Parathyroid adenoma (tissue), 2 donors: Measurements from ENCODE around the gene SDR42E2.

ENCODE experiments used
- H2AFZ ChIP-seq: fragments of 300-600 bp; sonication (generic); one replicate; pipeline ENCODE4 v1.7.0; 2017; ENCODE audit warnings: antibody characterized with exemption, mild to moderate bottlenecking
- H3K27ac ChIP-seq: fragments of 300-600 bp; sonication (generic); one replicate; pipeline ENCODE4 v1.7.0; 2017
- H3K27me3 ChIP-seq: fragments of 300-600 bp; sonication (generic); one replicate; pipeline ENCODE4 v1.7.0; 2017; ENCODE audit warnings: low read length; ENCODE audit not compliant: control insufficient read depth, insufficient read depth
- H3K36me3 ChIP-seq: fragments of 300-600 bp; sonication (generic); one replicate; pipeline ENCODE4 v1.7.0; 2017; ENCODE audit warnings: low read length; ENCODE audit not compliant: control insufficient read depth, insufficient read depth
- H3K4me1 ChIP-seq: fragments of 300-600 bp; sonication (generic); one replicate; pipeline ENCODE4 v1.7.0; 2017; ENCODE audit warnings: control low read depth
- H3K4me2 ChIP-seq: fragments of 300-600 bp; sonication (generic); one replicate; pipeline ENCODE4 v1.7.0; 2017; ENCODE audit warnings: low read length
- H3K4me3 ChIP-seq: fragments of 300-600 bp; sonication (generic); one replicate; pipeline ENCODE4 v1.7.0; 2017; ENCODE audit warnings: low read depth, low read length
- H3K79me2 ChIP-seq: fragments of 300-600 bp; sonication (generic); one replicate; pipeline ENCODE4 v1.7.0; 2017; ENCODE audit warnings: control low read depth
- H3K9ac ChIP-seq: fragments of 300-600 bp; sonication (generic); one replicate; pipeline ENCODE4 v1.7.0; 2017; ENCODE audit warnings: mild to moderate bottlenecking
- H3K9me3 ChIP-seq: fragments of 300-600 bp; sonication (generic); one replicate; pipeline ENCODE4 v1.7.0; 2017; ENCODE audit warnings: low read length; ENCODE audit not compliant: control insufficient read depth
- TF ChIP-seq, protein P1 (sequence below): fragments of 300-600 bp; sonication (generic); IDR thresholded peaks from one replicate; pipeline ENCODE4 v1.7.0; 2017; ENCODE audit warnings: antibody characterized with exemption, mild to moderate bottlenecking
- donor health status: primary hyperparathyroidism.

SDR42E2 gene

DNA sequence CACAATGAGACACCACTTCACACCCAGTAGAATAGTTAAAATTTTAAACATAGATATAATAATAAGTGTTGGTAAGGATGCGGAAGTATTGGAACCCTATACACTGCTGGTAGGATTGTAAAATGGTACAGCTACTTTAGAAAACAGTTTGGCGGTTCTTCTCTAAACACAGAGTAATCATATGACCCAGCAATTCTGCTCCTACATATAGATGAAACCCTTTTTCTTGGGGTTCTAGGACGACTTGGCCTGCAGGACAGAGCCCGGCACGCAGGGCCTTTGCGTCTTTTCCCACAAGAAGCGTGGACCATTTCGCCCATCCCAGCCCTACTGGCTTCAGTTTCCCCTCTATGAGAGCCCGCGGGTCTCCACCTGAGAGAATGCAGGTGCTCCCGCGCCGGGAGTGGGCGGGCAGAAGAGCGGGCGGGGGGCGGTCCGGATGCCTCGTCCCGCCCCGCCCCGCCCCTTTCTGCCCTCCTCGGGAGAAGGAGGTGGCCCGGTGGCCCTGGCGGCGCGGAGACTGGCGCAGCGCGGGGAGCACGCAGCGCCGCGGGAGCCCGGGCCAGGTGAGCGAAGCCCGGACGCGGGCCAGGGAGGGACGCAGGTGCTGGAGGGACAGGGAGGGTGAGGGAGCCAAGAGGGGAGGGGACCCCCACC is at the start of gene SDR42E2:
TSS of gene SDR42E2 (plus strand) at position 508 of the 657 bp plus-strand sequence. CDS start 3,077 bp downstream, outside the sequence.
- Histone ChIP-seq H3K79me2 (no peaks in the 10 kb centered on the region), H3K4me1 (no peaks in the 10 kb centered on the region), H2AFZ (peak within 1 kb of the TSS; percentile 54), H3K9ac (no peak within 1 kb of the TSS), H3K27me3 (no peaks in the 10 kb centered on the region), H3K27ac (no peak within 1 kb of the TSS), H3K36me3 (no peaks in the 10 kb centered on the region), H3K9me3 (no peaks in the 10 kb centered on the region), H3K4me3 (peak within 1 kb of the TSS; percentile 34), H3K4me2 (peak within 1 kb of the TSS; percentile 52)
- TF ChIP-seq, protein P1, sequence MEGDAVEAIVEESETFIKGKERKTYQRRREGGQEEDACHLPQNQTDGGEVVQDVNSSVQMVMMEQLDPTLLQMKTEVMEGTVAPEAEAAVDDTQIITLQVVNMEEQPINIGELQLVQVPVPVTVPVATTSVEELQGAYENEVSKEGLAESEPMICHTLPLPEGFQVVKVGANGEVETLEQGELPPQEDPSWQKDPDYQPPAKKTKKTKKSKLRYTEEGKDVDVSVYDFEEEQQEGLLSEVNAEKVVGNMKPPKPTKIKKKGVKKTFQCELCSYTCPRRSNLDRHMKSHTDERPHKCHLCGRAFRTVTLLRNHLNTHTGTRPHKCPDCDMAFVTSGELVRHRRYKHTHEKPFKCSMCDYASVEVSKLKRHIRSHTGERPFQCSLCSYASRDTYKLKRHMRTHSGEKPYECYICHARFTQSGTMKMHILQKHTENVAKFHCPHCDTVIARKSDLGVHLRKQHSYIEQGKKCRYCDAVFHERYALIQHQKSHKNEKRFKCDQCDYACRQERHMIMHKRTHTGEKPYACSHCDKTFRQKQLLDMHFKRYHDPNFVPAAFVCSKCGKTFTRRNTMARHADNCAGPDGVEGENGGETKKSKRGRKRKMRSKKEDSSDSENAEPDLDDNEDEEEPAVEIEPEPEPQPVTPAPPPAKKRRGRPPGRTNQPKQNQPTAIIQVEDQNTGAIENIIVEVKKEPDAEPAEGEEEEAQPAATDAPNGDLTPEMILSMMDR: no peak

DNA sequence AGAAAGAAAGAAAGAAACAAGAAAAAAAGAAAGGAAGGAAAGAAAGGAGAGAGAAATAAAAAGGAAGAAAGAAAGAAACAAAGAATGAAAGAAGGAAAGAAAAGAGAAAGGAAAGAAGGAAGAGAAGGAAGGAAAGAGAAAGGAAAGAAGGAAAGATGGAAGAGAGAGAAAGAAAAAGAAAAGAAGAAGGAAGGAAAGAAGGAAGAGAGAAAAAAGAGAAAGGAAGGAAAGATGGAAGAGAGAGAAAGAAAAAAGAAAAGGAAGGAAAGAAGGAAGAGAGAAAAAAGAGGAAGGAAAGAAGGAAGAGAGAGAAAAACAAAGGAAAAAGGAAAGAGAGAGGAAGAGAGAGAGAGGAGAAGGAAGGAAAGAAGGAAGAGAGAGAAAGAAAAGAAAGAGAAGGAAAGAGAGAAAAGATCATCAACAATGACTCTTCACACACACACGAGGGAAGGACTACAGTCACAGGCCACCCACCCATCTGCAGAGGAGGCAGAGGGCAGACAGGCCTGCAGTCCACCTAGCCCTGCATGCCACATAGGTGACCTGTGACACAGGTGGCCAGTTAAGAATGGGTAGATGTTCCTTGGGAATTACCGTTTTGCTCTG is 46.1 kb upstream of the SDR42E2 start:
- no peaks in the 10 kb centered on the region for H3K4me1 ChIP-seq
- H3K9me3 ChIP-seq: no peaks in the 10 kb centered on the region
- H3K79me2 ChIP-seq: no peaks in the 10 kb centered on the region
- TF ChIP-seq, protein P1: no peak
- H3K27me3 ChIP-seq: no peaks in the 10 kb centered on the region
- no peak overlapping the region for H3K4me2 ChIP-seq
- H3K36me3 ChIP-seq: no peaks in the 10 kb centered on the region
- no peak overlapping the region for H3K4me3 ChIP-seq
- no peak overlapping the region for H3K9ac ChIP-seq
- no peak overlapping the region for H3K27ac ChIP-seq
- no peak overlapping the region for H2AFZ ChIP-seq

DNA sequence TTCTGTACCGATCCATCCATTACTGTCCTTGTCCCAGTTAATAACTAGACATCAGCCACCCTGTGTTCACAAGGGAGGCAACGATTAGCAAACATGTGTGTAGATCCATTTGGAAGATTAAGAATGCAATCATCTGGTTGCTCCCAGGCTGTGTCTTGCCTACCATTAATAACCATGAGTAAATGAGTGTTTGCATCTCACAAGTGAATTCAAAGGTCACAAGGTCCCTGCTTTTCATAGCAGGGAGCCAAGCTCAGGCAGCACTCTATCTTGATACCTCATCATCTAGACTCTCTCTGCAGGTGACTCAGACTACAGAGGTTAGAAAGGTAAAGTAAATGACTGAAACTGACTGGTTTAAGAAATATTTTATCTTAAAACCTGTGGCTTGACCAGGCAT is 44.7 kb upstream of the SDR42E2 start:
- Histone ChIP-seq H3K4me1 (no peaks in the 10 kb centered on the region), H3K4me2 (no peak overlapping the region), H3K36me3 (no peaks in the 10 kb centered on the region), H3K27ac (no peak overlapping the region), H2AFZ (no peak overlapping the region), H3K4me3 (no peak overlapping the region), H3K79me2 (no peaks in the 10 kb centered on the region), H3K27me3 (no peaks in the 10 kb centered on the region), H3K9ac (no peak overlapping the region), H3K9me3 (no peaks in the 10 kb centered on the region)
- TF ChIP-seq, protein P1: no peak

DNA sequence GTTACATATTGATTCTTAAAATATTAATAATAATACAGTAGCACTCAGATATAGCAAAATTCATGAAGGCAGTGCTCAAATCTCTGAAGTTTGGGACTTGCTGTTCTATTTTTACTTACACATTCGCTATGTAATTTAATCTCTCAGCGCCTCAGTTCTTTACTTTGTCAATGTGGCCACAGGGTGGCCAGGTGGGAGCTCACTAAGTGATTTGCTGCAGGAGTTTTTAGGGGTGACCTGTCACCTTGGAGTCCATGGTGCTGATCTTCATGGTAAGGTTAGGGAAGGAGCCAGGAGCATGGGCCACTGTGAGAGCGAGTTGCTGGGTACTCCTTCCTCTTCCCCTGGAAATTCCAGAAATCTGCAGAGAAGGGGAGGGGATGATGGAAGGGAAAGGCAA is 41.9 kb upstream of the SDR42E2 start:
- TF ChIP-seq, protein P1: no peak
- no peak overlapping the region for H2AFZ ChIP-seq
- H3K4me2 ChIP-seq: no peak overlapping the region
- no peak overlapping the region for H3K27ac ChIP-seq
- H3K79me2 ChIP-seq: no peaks in the 10 kb centered on the region
- H3K36me3 ChIP-seq: no peaks in the 10 kb centered on the region
- H3K27me3 ChIP-seq: no peaks in the 10 kb centered on the region
- no peaks in the 10 kb centered on the region for H3K4me1 ChIP-seq
- H3K4me3 ChIP-seq: no peak overlapping the region
- H3K9ac ChIP-seq: no peak overlapping the region
- no peaks in the 10 kb centered on the region for H3K9me3 ChIP-seq

DNA sequence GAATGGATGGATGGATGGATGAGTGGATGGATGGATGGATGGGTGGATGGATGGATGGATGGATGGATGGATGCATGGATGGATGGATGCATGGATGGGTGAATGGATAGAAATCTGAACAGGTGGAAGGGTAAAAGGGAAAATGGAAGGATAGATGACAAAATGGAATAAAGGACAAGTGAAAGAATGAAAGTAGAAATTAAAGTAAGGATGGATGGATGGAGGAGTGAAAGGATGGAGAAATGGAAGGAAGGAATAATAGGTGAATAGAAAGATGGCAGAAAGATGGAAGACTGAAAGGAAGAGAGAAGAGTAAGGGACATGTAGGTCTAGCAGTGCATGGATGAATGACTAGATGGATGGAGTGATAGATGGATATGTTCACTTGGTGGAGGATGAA is 40.1 kb upstream of the SDR42E2 start:
- H3K4me1 ChIP-seq: no peaks in the 10 kb centered on the region
- H3K27ac ChIP-seq: no peak overlapping the region
- H3K4me2 ChIP-seq: no peak overlapping the region
- H3K79me2 ChIP-seq: no peaks in the 10 kb centered on the region
- no peaks in the 10 kb centered on the region for H3K36me3 ChIP-seq
- no peaks in the 10 kb centered on the region for H3K9me3 ChIP-seq
- no peak overlapping the region for H3K9ac ChIP-seq
- H2AFZ ChIP-seq: no peak overlapping the region
- TF ChIP-seq, protein P1: no peak
- H3K4me3 ChIP-seq: no peak overlapping the region
- H3K27me3 ChIP-seq: no peaks in the 10 kb centered on the region
